GM20000 (cell line): ENCODE measurements around the gene LPCAT3.
"Not testable (repeated sequence)": the region's sequence is repeated elsewhere in the genome, so short reads cannot be mapped to it uniquely, and the experiment has no call there.

Source experiments
- DNase-seq: peaks from one replicate; pipeline ENCODE4 v3.0.0; 2012; ENCODE audit warnings: low spot score
- TF ChIP-seq, protein P1 (sequence below): IDR thresholded peaks from 2 replicates; pipeline ENCODE4 v1.5.1; 2012; ENCODE audit warnings: mild to moderate bottlenecking, control low read depth; ENCODE audit errors: extremely low read depth, missing control alignments

LPCAT3 gene

DNA sequence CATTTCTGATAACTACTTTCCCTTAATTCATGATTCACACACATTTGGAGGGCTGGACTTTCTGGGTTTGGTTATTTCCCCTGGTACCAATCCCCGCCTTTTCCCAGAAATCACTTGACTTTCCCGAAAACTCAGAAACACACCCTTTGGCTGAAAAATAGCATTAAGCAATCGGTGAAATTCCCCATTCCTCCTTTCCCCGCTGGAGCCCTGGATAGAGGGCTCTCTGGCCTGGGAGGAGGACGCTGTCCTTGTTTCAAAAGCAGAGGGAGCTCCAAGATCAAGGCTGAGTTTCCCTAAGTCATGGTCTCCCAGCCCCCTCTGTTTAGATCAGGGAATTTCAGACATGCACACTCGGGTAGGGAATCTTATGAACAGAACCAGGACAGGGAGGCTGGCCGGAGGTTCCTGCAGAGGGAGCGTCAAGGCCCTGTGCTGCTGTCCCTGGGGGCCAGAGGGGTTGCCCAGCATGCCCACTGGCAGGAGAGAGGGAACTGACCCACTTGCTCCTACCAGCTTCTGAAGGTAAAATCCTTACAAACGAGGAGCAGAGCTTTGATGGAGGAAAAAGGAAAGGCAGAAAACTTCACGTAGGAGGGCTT is 42.2 kb upstream of the LPCAT3 start, which contains the start of gene C1S:
Gene C1S (plus strand): TSS at position 366 of the 602 bp plus-strand sequence. CDS start 1,195 bp downstream, outside the sequence.
- DNase-seq = no peak
- TF ChIP-seq, protein P1, sequence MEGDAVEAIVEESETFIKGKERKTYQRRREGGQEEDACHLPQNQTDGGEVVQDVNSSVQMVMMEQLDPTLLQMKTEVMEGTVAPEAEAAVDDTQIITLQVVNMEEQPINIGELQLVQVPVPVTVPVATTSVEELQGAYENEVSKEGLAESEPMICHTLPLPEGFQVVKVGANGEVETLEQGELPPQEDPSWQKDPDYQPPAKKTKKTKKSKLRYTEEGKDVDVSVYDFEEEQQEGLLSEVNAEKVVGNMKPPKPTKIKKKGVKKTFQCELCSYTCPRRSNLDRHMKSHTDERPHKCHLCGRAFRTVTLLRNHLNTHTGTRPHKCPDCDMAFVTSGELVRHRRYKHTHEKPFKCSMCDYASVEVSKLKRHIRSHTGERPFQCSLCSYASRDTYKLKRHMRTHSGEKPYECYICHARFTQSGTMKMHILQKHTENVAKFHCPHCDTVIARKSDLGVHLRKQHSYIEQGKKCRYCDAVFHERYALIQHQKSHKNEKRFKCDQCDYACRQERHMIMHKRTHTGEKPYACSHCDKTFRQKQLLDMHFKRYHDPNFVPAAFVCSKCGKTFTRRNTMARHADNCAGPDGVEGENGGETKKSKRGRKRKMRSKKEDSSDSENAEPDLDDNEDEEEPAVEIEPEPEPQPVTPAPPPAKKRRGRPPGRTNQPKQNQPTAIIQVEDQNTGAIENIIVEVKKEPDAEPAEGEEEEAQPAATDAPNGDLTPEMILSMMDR = no peak

DNA sequence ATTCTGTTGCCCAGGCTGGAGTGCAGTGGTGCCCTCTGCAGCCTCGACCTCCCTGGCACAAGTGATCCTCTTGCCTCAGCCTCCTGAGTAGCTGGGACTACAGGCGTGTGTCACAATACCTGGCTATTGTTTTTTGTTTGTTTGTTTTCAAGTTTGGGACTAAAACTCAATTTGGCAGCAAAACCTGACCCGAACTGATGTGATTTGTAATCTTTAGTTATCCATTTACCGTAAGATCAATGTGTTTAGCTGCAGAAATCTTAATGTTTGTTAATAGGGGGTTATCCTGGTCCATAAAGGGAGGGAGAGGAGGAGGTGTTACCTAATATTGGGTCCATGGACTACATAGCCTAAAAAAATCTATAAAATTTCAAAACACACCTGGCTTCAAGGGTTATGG is 41.5 kb upstream of the LPCAT3 start:
- TF ChIP-seq, protein P1 = no peak
- no peak for DNase-seq

DNA sequence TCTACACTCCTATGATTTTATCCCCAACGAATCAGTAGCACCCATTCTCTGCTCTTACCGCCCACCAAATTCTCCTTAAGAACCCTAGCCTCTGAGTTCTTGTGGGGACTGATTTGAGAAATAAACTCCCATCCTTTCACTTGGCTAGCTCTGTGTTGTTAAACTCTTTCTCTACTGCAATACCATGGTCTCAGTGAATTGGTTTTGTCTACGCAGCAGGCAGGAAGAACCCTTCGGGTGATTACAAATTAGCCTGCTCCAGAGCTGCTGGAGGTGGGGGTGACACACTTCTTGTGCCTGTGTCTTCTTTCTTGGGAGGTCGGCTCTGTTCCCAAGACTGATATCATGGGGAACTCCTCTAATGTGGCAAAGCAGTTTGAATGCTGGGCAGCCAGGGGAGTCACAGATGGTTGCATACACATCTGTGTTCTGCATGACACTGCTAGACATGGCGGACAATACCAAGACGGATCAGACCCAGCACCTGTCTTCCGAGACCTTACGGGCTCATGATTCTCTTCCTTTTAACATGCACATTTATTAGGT is 40.6 kb upstream of the LPCAT3 start:
- TF ChIP-seq, protein P1 = no peak
- no peak for DNase-seq

DNA sequence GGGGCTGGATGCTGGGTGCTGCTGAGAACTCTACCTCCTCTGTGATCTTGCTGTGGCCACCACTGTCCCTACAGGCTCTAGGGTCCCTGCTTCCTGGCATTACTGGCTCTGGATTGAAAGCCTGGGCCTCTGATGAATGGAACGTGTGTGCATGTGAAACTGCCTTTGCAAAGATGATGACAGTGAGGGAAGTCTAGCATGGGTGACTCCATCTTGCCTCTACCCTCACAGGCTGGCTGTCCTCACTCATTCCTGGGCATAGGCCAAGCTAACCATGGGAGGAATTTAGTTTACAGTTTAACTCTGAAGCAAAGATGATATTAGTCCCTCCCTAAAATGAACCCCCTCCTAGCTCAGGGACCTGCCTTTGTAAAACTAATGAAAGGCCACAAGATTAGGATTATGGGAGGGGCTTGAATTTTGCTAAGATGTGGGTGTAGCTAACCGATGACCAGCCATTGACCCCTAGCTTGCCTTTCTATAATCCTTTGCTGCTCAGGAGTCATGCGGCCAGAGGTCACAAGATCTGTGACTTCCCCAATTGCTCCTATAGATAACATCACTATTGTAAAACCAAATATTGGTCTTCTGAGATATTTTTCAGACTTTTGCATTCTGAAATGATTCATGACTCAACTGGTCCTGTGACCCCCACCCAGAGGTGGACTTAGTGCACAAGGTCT is 40.0 kb upstream of the LPCAT3 start:
- no peak for DNase-seq
- TF ChIP-seq, protein P1 = no peak

DNA sequence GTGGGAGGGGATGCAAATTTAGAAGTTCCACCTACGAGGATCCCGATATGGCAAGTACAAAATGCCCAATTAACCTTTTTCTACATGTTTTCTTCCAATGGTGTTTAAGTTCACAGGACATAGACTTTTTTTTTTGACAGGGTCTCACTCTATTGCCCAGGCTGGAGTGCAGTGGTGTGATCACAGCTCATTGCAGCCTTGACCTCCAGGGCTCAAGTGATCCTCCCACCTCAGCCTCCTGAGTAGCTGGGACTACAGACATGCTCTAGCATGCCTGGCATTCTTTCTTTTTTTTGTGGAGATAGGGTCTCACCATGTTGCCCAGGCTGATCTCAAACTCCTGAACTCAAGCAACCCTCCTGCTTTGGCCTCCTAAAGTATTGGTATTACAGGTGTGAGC is 37.5 kb upstream of the LPCAT3 start:
- DNase-seq = not testable (repeated sequence)

DNA sequence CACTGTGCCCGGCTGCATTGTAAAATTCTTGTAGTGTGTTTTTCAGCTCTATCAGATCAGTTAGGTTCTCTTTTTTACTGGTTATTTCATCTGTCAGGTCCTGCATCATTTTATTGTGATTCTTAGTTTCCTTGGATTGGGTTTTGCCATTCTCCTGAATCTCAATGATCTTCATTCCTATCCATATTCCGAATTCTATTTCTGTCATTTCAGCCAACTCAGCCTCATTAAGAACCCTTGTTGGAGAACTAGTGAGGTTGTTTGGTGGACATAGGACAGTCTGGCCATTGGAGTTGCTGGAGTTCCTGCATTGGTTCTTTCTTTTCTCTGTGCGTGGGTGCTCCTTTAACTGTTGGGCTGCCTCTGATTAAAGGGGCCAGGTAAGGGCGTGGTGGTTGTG is 36.6 kb upstream of the LPCAT3 start:
- TF ChIP-seq, protein P1 = no peak
- DNase-seq = no peak

DNA sequence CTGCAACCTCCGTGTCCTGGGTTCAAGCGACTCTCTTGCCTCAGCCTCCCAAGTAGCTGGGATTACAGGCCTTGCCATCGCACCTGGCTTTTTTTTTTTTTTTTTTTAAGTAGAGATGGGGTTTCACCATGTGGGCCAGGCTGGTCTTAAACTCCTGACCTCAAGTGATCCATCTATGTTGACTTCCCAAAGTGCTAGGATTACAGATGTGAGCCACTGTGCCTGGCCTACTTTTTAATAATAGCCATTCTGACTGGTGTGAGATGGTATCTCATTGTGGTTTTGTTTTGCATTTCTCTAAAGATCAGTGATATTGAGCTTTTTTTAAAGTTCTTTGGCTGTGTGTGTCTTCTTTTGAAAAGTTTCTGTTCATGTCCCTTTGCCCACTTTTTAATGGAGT is 31.7 kb upstream of the LPCAT3 start:
- not testable (repeated sequence) for DNase-seq

DNA sequence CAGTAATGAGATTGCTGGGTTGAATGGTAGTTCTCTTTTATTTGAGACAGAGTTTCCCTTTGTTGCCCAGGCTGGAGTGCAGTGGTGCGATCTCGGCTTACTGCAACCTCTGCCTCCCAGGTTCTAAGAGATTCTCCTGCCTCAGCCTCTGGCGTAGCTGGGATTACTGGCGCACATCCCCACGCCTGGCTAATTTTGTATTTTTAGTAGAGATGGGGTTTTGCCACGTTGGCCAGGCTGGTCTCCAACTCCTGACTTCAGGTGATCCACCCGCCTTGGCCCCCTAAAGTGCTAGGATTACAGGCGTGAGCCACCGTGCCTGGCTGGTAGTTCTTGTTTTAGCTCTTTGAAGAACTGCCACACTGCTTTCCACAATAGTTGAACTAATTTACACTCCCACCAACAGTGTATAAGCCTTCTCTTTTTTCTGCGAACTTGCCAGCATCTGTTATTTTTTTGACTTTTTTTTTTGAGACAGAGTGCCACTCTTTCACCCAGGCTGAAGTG is 31.2 kb upstream of the LPCAT3 start:
- not testable (repeated sequence) for DNase-seq

DNA sequence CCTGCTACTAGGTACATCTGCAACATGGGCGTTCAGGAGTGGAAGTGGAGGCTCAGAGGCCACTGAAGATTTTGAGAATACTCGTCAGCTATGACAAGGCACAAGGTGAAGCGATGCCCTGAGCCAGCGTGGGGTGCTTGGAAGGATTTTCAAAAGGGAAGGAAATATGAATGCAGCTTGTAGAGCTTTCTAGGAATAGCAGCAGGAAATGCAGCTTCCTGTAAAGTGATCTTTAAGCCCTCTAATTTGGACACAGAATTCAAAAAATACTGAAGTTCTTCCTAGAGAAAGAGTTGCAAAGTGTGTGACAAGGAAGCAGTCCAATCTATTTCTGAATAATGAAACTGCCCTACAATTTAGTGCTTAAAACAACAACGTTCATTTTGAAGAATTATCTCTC is 29.0 kb upstream of the LPCAT3 start:
- DNase-seq = no peak
- TF ChIP-seq, protein P1 = no peak
